ENCODE results near the gene TNFRSF17. TPM values are rescaled to one million over a fixed set of nuclear protein-coding genes. Genes with fewer than 3 reads are reported as not detected.

TNFRSF17 gene
- total RNA-seq, 1 experiment from 2014 or later: not detected

GRCh38 chr16:11986521-11987057 lies 21.6 kb downstream of the TNFRSF17 start:
- intact Hi-C loops (cut with micrococcal nuclease): no loop called here
- DNase-seq (ENCODE audit: unreplicated experiment): no peak
- Mint-ChIP-seq H3K4me3 (ENCODE audit: unreplicated experiment) (no peak overlapping the region), H3K27me3 (ENCODE audit: insufficient read depth, unreplicated experiment) (no peaks in the 10 kb centered on the region), H3K4me1 (ENCODE audit: insufficient read depth, unreplicated experiment) (no peaks in the 10 kb centered on the region), H3K9me3 (ENCODE audit: unreplicated experiment) (no peaks in the 10 kb centered on the region), H3K27ac (ENCODE audit: low read depth, unreplicated experiment) (no peak overlapping the region), H3K36me3 (ENCODE audit: insufficient read depth, unreplicated experiment) (no peaks in the 10 kb centered on the region)
- ChIA-PET POLR2A (interaction anchor here (2.0 kb wide), 1 partner anchor 10 kb away, joined by 7 read pairs; the partner anchor contains the start of gene SNX29), CTCF (interaction anchor here (0.6 kb wide), 1 partner anchor 25 kb away, joined by 4 read pairs; no protein-coding TSS in a partner anchor)
- TF ChIP-seq CTCF (IDR thresholded peaks at IDR 0.05; ENCODE audit: unreplicated experiment): no peak
- BruUV-seq (replicated peaks): no TSS peak

GRCh38 chr16:11988258-11988978 lies 23.4 kb downstream of the TNFRSF17 start:
- H3K9me3 Mint-ChIP-seq (ENCODE audit: unreplicated experiment): no peaks in the 10 kb centered on the region
- no peak overlapping the region for H3K4me3 Mint-ChIP-seq (ENCODE audit: unreplicated experiment)
- H3K27ac Mint-ChIP-seq (ENCODE audit: low read depth, unreplicated experiment): no peak overlapping the region
- no TSS peak for BruUV-seq (replicated peaks)
- ChIA-PET CTCF (no interaction called here), POLR2A (interaction anchor here (2.0 kb wide), 1 partner anchor 12 kb away, joined by 7 read pairs; the partner anchor contains the start of gene SNX29)
- intact Hi-C loops (cut with micrococcal nuclease): no loop called here
- TF ChIP-seq CTCF (IDR thresholded peaks at IDR 0.05; ENCODE audit: unreplicated experiment): no peak
- no peaks in the 10 kb centered on the region for H3K27me3 Mint-ChIP-seq (ENCODE audit: insufficient read depth, unreplicated experiment)
- H3K4me1 Mint-ChIP-seq (ENCODE audit: insufficient read depth, unreplicated experiment): no peaks in the 10 kb centered on the region
- DNase-seq (ENCODE audit: unreplicated experiment): no peak
- no peaks in the 10 kb centered on the region for H3K36me3 Mint-ChIP-seq (ENCODE audit: insufficient read depth, unreplicated experiment)

- H3K36me3 Mint-ChIP-seq (ENCODE audit: insufficient read depth, unreplicated experiment): no peaks in the 10 kb centered on the region
- intact Hi-C loops (cut with micrococcal nuclease): no loop called here
- TF ChIP-seq CTCF (IDR thresholded peaks at IDR 0.05; ENCODE audit: unreplicated experiment): no peak
- no peak overlapping the region for H3K27ac Mint-ChIP-seq (ENCODE audit: low read depth, unreplicated experiment)
- CTCF ChIA-PET: interaction anchor here (0.6 kb wide), 1 partner anchor 11 kb away, joined by 3 read pairs; no protein-coding TSS in a partner anchor
- no peaks in the 10 kb centered on the region for H3K4me1 Mint-ChIP-seq (ENCODE audit: insufficient read depth, unreplicated experiment)
- no peaks in the 10 kb centered on the region for H3K27me3 Mint-ChIP-seq (ENCODE audit: insufficient read depth, unreplicated experiment)
- H3K4me3 Mint-ChIP-seq (ENCODE audit: unreplicated experiment): no peak overlapping the region
- DNase-seq (ENCODE audit: unreplicated experiment): no peak
- POLR2A ChIA-PET: interaction anchor here (0.6 kb wide), 1 partner anchor 10 kb away, joined by 3 read pairs; no protein-coding TSS in a partner anchor
- BruUV-seq (replicated peaks): no TSS peak
- H3K9me3 Mint-ChIP-seq (ENCODE audit: unreplicated experiment): no peaks in the 10 kb centered on the region
These were observed 25.8 kb downstream of the TNFRSF17 start for GRCh38 chr16:11990702-11991390.

DNA sequence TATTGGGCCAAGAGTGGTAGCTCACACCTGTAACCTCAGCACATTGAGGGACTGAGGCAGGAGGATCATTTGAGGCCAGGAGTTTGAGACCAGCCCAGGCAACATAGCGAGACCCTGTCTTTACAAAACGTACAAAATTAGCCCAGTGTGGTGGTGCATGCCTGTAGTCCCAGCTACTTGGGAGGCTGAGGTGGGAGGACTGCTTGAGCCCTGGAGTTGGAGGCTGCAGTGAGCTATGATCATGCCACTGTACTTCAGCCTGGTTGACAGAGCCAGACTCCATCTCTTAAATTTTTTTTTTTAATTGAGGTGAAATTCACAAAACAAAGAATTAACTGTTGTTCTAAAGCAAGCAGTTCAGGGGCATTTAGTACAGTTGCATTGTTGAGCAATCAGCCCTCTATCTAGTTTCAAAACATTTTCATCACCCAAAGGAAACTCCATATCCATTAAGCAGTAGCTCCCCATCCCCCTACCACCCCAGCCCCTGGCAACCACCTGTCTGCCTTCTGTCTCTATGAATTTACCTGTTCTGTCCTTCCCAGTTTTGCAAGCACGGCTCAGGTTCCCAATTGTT lies 27.1 kb downstream of the TNFRSF17 start:
- Mint-ChIP-seq H3K27me3 (ENCODE audit: insufficient read depth, unreplicated experiment) (no peaks in the 10 kb centered on the region), H3K36me3 (ENCODE audit: insufficient read depth, unreplicated experiment) (no peaks in the 10 kb centered on the region), H3K9me3 (ENCODE audit: unreplicated experiment) (no peaks in the 10 kb centered on the region), H3K4me1 (ENCODE audit: insufficient read depth, unreplicated experiment) (no peaks in the 10 kb centered on the region), H3K4me3 (ENCODE audit: unreplicated experiment) (no peak overlapping the region), H3K27ac (ENCODE audit: low read depth, unreplicated experiment) (no peak overlapping the region)
- no peak for DNase-seq (ENCODE audit: unreplicated experiment)
- ChIA-PET CTCF (interaction anchor here (0.7 kb wide), 1 partner anchor 967 kb away, joined by 5 read pairs; no protein-coding TSS in a partner anchor), POLR2A (interaction anchor here (0.6 to 1.0 kb wide), 3 partner anchors 10 to 38 kb away, joined by 3 to 4 read pairs (median 4); no protein-coding TSS in a partner anchor)
- BruUV-seq (replicated peaks): no TSS peak
- intact Hi-C loops (cut with micrococcal nuclease): no loop called here
- TF ChIP-seq CTCF (IDR thresholded peaks at IDR 0.05; ENCODE audit: unreplicated experiment): no peak

Data from MCF 10A (cell line).